GM18505 (cell line): ENCODE data around the gene RNF222.

Source experiments
- ATAC-seq: cut with Tn5 transposase; IDR thresholded peaks from one replicate; pipeline ENCODE4 v1.9.1; 2021; ENCODE audit not compliant: unreplicated experiment
- POLR2A ChIP-seq: IDR thresholded peaks from 4 replicates; pipeline ENCODE4 v1.6.1; 2011; ENCODE audit warnings: borderline replicate concordance; ENCODE audit not compliant: insufficient read depth, insufficient read length; ENCODE audit errors: extremely low read depth

Gene RNF222, protein sequence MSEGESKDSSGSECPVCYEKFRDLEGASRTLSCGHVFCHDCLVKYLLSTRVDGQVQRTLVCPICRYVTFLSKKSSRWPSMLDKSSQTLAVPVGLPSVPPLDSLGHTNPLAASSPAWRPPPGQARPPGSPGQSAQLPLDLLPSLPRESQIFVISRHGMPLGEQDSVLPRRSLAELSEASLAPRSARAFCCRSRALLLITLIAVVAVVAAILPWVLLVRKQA

GRCh38 chr17:8397636-8398035, at the start of gene RNF222:
RNF222 (minus strand) TSS chr17:8397827; CDS start chr17:8393461, 4,366 bp downstream.
- ATAC-seq: no peak

DNA sequence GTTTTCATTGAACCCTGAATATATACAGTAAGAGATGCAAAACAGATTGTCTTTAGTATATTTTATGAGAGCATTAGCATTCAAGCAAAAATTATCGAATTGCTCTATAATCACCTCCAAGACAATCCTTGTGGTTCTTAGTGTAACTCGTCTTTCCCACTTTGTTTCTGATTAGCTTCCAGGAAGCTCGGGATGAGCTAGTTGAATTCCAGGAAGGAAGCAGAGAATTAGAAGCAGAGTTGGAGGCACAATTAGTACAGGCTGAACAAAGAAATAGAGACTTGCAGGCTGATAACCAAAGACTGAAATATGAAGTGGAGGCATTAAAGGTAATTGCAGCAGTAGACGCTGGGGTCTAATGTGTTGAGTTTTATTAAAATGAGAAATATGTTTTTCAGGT, 47.9 kb upstream of the RNF222 start:
- no peak for ATAC-seq
- TF ChIP-seq POLR2A: no peak

More at GRCh38 chr17:8397636-8398035, at the start of gene RNF222:
- no peak for TF ChIP-seq POLR2A

- TF ChIP-seq POLR2A: no peak
- no peak for ATAC-seq
These were observed 46.9 kb upstream of the RNF222 start for GRCh38 chr17:8444494-8444893.

- no peak for TF ChIP-seq POLR2A
- ATAC-seq: no peak
These were observed 46.1 kb upstream of the RNF222 start for GRCh38 chr17:8443756-8444155.

DNA sequence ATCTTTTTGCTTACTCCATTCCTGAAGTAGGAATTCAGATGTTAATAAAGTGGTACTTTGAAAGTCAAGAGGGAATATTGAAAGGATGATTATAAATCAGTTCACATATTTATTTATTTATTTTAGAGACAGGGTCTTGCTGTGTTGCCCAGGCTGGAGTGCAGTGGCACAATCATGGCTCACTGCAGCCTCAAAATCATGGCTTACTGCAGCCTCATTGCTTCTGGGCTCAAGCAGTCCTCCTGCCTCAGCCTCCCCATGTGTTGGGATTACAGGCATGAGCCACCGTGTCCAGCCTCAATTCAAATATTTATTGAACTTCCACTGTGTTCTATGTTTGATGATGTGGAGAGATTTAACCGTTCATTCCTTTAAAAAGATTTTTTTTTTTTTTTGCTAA, 44.7 kb upstream of the RNF222 start:
- no peak for TF ChIP-seq POLR2A
- ATAC-seq: no peak

GRCh38 chr17:8441690-8442089, 44.1 kb upstream of the RNF222 start:
- ATAC-seq: no peak
- TF ChIP-seq POLR2A: no peak

- no peak for ATAC-seq
- no peak for TF ChIP-seq POLR2A
These were observed 42.1 kb upstream of the RNF222 start for GRCh38 chr17:8439681-8440080.

- no peak for ATAC-seq
- TF ChIP-seq POLR2A: no peak
These were observed 40.8 kb upstream of the RNF222 start for GRCh38 chr17:8438441-8438840.

DNA sequence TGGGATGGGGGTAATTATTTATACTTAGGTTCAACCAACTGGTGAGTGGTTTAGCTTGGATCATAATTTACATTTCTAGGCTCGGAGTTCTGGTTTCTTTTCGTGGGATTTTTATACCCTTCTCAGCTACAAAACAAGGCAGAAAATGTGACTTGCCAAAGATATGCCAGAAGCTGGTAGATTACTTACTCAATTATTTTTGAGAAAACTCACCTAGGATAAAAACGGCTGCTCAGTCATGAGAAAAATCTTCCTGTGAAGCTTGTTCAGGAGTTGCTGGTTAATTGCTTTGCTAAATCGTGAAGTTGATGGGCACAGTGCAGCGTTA, 39.2 kb upstream of the RNF222 start:
- no peak for ATAC-seq
- no peak for TF ChIP-seq POLR2A

DNA sequence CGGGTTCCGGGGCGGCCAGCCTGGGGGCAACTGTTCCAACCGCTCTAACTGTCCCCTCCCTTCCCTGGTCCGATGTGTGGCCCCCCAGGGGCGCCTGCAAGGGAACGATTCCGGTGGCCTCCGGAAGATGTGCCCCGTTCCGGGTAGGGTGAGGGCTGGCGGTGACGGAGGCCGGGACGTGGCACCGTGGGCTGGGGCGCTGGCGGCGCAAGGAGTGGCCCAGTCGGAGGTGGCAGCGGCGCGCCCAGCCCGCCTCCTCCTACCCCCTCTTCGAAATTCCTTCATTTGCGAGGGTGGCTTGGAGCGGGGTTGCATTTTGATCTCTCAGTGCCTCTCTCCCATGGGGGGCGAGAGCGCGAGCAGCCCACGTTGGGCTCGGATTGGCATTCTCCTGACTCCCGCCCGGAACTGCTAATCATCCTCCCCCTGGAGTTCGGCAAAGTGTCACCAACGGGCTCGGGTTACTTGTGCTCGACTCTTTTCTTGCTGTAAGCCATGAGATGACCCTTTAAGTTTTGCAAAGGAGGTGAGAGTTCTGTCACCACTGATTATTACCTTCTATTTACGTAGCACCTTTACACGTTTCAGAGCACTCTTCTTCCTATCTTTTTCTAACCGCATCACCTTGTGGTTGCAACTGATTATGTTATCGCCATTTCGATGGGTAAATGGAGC, 38.7 kb upstream of the RNF222 start:
- peak; percentile 45 for ATAC-seq
- no peak for TF ChIP-seq POLR2A

DNA sequence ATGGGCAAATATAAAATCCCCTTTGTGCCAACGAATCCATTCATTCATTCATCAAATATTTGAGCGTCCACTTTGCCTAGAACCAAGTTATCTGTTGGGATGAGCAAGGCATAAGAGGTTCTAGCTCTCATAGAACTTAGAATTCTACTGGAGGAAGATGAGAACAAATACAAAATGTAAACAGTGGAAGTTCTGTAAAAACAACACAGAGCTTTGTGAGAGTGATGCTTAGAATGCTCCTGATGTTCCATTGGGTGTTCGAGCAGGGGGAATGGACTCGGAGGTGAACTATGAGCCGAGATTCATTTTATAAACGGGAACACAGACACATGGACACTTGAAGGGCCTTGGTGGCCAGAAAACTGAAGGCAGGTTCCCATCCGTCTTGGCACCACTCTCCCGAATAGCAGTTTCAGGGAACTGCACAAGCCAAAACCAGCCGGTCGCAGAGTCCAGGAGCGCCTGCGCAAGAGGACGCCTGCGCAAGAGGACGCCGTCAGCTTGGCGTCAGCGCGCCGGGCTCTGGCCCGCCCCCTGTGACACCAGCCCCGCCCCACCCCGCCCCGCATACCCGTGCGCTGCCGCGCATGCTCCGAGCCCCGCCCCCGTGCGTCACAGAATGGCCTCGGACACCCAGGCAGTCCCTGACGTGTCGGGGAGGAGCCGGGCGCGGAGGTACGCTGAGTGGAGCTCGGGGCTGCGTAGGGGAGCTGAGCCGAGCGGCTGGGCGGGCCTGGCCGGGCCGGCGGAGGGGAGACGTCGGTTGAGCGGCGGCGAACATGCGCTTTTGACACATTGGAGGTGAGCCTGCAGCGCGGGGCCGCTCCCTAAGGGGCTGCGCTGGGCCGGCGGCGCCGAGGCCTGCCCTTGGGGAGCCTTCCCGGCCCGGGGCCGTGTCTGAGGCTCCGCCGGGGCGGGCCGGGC, 37.9 kb upstream of the RNF222 start, which contains the start of gene NDEL1:
TSS of gene NDEL1 (plus strand) at position 640 of the 924 bp plus-strand sequence. CDS start 8,388 bp downstream, outside the sequence.
- peak; percentile 96 for ATAC-seq
- peak; percentile 93 for TF ChIP-seq POLR2A

DNA sequence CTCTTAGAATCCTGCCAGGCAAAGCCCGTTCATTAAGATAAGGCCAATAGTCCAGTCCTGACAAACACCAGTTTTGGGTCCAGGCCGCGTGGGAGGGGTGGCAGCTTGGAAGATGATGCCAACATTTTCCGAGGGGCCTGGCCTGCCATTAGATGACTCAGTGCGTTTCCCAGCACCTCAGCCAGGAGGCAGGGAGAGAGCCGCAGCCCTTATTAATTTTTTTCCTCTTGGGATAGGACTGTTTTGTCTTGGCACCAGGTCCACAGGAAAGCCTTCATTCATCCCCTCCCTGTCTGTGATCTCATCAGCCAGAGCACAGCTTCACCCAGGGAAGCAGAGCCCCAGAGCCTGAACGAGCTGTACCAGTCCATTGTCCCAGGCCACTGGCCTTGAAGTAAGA, 33.3 kb upstream of the RNF222 start:
- no peak for TF ChIP-seq POLR2A
- ATAC-seq: no peak

- no peak for ATAC-seq
- TF ChIP-seq POLR2A: no peak
These were observed 29.2 kb upstream of the RNF222 start for GRCh38 chr17:8426802-8427201.
